ENCODE results near the gene QSOX2. TPM values are rescaled to one million over a fixed set of nuclear protein-coding genes. Genes with fewer than 3 reads are reported as not detected.

Gene QSOX2
- total RNA-seq, 1 experiment from 2014 or later = 9.9 TPM

DNA sequence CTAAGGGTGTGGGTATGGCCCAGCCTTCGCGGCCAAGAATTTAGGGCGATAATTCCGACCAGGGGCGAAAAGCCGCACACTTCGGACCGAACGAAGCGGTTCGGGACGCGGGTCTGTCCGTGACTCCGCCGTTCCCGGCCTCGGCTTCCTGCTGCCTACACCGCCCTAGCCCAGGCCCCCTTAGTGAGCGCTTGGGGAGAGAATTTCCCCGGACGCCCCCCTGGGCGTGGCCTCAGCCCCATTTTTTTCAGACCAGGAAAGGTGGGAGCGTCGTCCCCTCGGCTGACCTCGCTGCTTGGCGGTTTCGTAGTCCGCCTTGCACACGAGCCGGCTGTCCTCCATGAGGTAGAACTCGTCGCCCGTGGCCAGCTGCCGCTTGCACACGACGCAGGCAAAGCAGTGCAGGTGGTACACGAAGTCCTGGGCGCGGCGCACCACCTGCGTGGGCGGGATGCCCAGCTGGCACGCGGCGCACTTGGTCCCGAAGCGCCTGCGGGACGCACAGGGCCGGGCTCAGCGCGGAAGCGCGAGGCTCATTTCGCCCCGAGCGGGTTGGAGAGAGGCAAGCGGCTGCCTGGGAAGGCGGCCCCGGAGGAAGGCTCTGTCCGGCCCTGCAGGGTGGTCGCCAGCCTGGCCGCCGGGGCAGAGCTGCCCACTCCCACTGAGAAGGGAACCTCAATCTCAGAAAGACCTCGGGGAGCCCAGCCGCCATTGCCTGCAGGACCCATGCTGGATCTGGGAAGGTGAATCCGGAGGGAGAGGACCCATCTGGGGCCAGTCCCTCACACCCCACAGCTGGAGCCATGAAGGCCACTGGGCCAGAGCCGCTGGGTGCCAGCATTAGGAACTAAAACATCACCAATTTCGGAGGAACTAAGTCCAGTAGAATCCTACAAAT lies 46.0 kb downstream of the QSOX2 start:
- TF ChIP-seq EZH2phosphoT487 (IDR thresholded peaks at IDR 0.05; ENCODE audit: borderline replicate concordance, low read length) (no peak), EZH2 (IDR thresholded peaks at IDR 0.05; ENCODE audit: low read length, unreplicated experiment) (no peak)
- TF ChIP-seq, protein P1, sequence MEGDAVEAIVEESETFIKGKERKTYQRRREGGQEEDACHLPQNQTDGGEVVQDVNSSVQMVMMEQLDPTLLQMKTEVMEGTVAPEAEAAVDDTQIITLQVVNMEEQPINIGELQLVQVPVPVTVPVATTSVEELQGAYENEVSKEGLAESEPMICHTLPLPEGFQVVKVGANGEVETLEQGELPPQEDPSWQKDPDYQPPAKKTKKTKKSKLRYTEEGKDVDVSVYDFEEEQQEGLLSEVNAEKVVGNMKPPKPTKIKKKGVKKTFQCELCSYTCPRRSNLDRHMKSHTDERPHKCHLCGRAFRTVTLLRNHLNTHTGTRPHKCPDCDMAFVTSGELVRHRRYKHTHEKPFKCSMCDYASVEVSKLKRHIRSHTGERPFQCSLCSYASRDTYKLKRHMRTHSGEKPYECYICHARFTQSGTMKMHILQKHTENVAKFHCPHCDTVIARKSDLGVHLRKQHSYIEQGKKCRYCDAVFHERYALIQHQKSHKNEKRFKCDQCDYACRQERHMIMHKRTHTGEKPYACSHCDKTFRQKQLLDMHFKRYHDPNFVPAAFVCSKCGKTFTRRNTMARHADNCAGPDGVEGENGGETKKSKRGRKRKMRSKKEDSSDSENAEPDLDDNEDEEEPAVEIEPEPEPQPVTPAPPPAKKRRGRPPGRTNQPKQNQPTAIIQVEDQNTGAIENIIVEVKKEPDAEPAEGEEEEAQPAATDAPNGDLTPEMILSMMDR (conservative IDR thresholded peaks at IDR 0.05; ENCODE audit: low read depth, low read length) = no peak
- POLR2A ChIA-PET (ENCODE audit: unreplicated experiment) = no interaction called here
- H3K79me2 ChIP-seq (ENCODE audit: low read length) = no peaks in the 10 kb centered on the region
- no peak overlapping the region for H3K4me2 ChIP-seq (ENCODE audit: low read length)
- H3K4me3 ChIP-seq (ENCODE audit: low read length) = no peak overlapping the region
- H3K4me1 ChIP-seq (ENCODE audit: insufficient read depth, low read length) = no peaks in the 10 kb centered on the region
- H3K27ac ChIP-seq (ENCODE audit: low read length) = no peak overlapping the region
- H4K20me1 ChIP-seq (ENCODE audit: low read length) = no peaks in the 10 kb centered on the region
- no peak for ATAC-seq
- H3K9me2 ChIP-seq (replicated peaks; ENCODE audit: low read length) = no peaks in the 10 kb centered on the region
- H3K9me3 ChIP-seq (ENCODE audit: low read length) = no peaks in the 10 kb centered on the region
- CTCF ChIA-PET = no interaction called here
- no peaks in the 10 kb centered on the region for H3F3A ChIP-seq (ENCODE audit: low read length, unreplicated experiment)
- no peaks in the 10 kb centered on the region for H3K36me3 ChIP-seq (ENCODE audit: low read depth, low read length)
- intact Hi-C loops (cut with micrococcal nuclease) = no loop called here
- no peak overlapping the region for H2AFZ ChIP-seq (ENCODE audit: low read length)
- no peak overlapping the region for H3K9ac ChIP-seq (ENCODE audit: low read length)
- no TSS peak for BruUV-seq (replicated peaks)
- DNase-seq = no peak
- H3K27me3 ChIP-seq (ENCODE audit: low read length) = peaks cover 29% of the 10 kb centered on the region

GRCh38 chr9:136198605-136199083 lies 47.0 kb downstream of the QSOX2 start:
- no peaks in the 10 kb centered on the region for H4K20me1 ChIP-seq (ENCODE audit: low read length)
- no peak overlapping the region for H3K4me3 ChIP-seq (ENCODE audit: low read length)
- H3F3A ChIP-seq (ENCODE audit: low read length, unreplicated experiment) = no peaks in the 10 kb centered on the region
- no peaks in the 10 kb centered on the region for H3K9me2 ChIP-seq (replicated peaks; ENCODE audit: low read length)
- DNase-seq (no peak), ATAC-seq (no peak)
- H3K36me3 ChIP-seq (ENCODE audit: low read depth, low read length) = no peaks in the 10 kb centered on the region
- H2AFZ ChIP-seq (ENCODE audit: low read length) = no peak overlapping the region
- H3K27ac ChIP-seq (ENCODE audit: low read length) = no peak overlapping the region
- no TSS peak for BruUV-seq (replicated peaks)
- H3K9ac ChIP-seq (ENCODE audit: low read length) = no peak overlapping the region
- no peaks in the 10 kb centered on the region for H3K9me3 ChIP-seq (ENCODE audit: low read length)
- H3K27me3 ChIP-seq (ENCODE audit: low read length) = peaks cover 23% of the 10 kb centered on the region
- ChIA-PET POLR2A (ENCODE audit: unreplicated experiment) (no interaction called here), CTCF (no interaction called here)
- intact Hi-C loops (cut with micrococcal nuclease) = no loop called here
- no peak for TF ChIP-seq EZH2 (IDR thresholded peaks at IDR 0.05; ENCODE audit: low read length, unreplicated experiment)
- no peak for TF ChIP-seq EZH2phosphoT487 (IDR thresholded peaks at IDR 0.05; ENCODE audit: borderline replicate concordance, low read length)
- TF ChIP-seq, protein P1 (conservative IDR thresholded peaks at IDR 0.05; ENCODE audit: low read depth, low read length) = no peak
- H3K79me2 ChIP-seq (ENCODE audit: low read length) = no peaks in the 10 kb centered on the region
- no peak overlapping the region for H3K4me2 ChIP-seq (ENCODE audit: low read length)
- no peaks in the 10 kb centered on the region for H3K4me1 ChIP-seq (ENCODE audit: insufficient read depth, low read length)

Data from PC-3 (cell line).